ENCODE results near the gene GUCY1B1. TPM values are rescaled to one million over a fixed set of nuclear protein-coding genes. Genes with fewer than 3 reads are reported as not detected.

The GUCY1B1 gene
- total RNA-seq, 1 donor from 2014 or later, result 13.2 TPM

DNA sequence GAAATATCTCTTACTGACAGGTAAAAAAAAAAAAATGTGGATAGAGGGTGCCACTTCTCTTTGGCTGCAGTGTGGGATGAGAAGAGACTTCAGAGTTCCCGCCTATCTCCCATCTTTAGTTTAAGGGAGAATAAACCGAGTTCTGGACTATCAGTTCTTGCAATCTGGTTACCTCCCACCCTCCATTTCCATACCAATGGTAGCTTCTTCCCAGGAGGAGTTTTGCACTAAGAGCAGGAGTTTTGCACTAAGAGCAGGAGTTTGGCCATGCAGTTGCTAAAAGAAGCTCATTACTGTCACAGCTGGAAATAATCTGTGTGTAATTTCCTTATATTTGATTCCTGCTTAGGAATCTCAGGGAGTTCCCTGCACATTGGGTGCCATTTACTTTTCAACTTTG, 10.8 kb upstream of the GUCY1B1 start:
- no peaks in the 10 kb centered on the region for H3K9me3 Mint-ChIP-seq (ENCODE audit: unreplicated experiment)
- H3K36me3 Mint-ChIP-seq (ENCODE audit: unreplicated experiment), result no peaks in the 10 kb centered on the region
- H3K4me1 Mint-ChIP-seq (ENCODE audit: unreplicated experiment), result peaks cover 2% of the 10 kb centered on the region
- no peak overlapping the region for H3K4me3 Mint-ChIP-seq (ENCODE audit: unreplicated experiment)
- TF ChIP-seq, protein P1, sequence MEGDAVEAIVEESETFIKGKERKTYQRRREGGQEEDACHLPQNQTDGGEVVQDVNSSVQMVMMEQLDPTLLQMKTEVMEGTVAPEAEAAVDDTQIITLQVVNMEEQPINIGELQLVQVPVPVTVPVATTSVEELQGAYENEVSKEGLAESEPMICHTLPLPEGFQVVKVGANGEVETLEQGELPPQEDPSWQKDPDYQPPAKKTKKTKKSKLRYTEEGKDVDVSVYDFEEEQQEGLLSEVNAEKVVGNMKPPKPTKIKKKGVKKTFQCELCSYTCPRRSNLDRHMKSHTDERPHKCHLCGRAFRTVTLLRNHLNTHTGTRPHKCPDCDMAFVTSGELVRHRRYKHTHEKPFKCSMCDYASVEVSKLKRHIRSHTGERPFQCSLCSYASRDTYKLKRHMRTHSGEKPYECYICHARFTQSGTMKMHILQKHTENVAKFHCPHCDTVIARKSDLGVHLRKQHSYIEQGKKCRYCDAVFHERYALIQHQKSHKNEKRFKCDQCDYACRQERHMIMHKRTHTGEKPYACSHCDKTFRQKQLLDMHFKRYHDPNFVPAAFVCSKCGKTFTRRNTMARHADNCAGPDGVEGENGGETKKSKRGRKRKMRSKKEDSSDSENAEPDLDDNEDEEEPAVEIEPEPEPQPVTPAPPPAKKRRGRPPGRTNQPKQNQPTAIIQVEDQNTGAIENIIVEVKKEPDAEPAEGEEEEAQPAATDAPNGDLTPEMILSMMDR (IDR thresholded peaks at IDR 0.05), result no peak
- H3K27me3 Mint-ChIP-seq (ENCODE audit: unreplicated experiment), result no peaks in the 10 kb centered on the region
- H3K27ac Mint-ChIP-seq (ENCODE audit: unreplicated experiment), result no peak overlapping the region
- DNase-seq (ENCODE audit: extremely low spot score, unreplicated experiment), result no peak

DNA sequence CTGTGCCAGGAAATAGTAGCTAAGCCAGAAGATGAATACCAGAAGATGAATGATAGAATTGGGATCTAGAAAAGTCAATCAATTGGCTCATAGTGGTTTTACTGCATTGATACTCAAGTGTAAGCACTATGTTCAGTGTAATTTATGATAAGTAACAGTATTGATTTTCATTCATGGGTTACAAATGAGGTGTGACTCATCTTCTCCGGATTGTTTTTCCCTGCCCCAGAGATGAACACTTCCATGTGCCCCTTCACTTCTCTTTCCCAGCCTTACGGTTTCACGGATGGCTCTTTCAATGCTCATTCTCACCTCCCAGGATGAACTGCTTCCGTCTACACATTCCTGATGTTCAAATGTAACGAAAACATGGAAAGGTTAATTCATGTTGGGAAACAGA, 9.8 kb upstream of the GUCY1B1 start:
- H3K4me3 Mint-ChIP-seq (ENCODE audit: unreplicated experiment), result no peak overlapping the region
- TF ChIP-seq, protein P1 (IDR thresholded peaks at IDR 0.05), result no peak
- no peaks in the 10 kb centered on the region for H3K36me3 Mint-ChIP-seq (ENCODE audit: unreplicated experiment)
- peaks cover 2% of the 10 kb centered on the region for H3K4me1 Mint-ChIP-seq (ENCODE audit: unreplicated experiment)
- no peak for DNase-seq (ENCODE audit: extremely low spot score, unreplicated experiment)
- H3K27me3 Mint-ChIP-seq (ENCODE audit: unreplicated experiment), result no peaks in the 10 kb centered on the region
- H3K9me3 Mint-ChIP-seq (ENCODE audit: unreplicated experiment), result no peaks in the 10 kb centered on the region
- no peak overlapping the region for H3K27ac Mint-ChIP-seq (ENCODE audit: unreplicated experiment)

DNA sequence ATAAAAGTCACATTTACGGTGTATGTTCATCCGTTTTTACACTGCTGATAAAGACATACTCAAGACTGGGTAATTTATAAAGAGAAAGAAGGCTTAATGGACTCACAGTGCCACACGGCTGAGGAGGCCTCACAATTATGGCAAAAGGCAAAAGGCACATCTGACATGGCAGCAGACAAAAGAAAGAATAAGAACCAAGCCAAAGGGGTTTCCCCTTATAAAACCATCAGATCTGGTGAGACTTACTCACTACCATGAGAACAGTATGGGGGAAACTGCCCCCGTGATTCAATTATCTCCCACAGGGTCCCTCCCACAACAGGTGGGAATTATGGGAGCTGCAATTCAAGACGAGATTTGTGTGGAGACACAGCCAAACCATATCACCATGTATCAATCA, 7.3 kb upstream of the GUCY1B1 start:
- H3K27me3 Mint-ChIP-seq (ENCODE audit: unreplicated experiment), result no peaks in the 10 kb centered on the region
- H3K36me3 Mint-ChIP-seq (ENCODE audit: unreplicated experiment), result no peaks in the 10 kb centered on the region
- no peak overlapping the region for H3K27ac Mint-ChIP-seq (ENCODE audit: unreplicated experiment)
- peaks cover 2% of the 10 kb centered on the region for H3K4me1 Mint-ChIP-seq (ENCODE audit: unreplicated experiment)
- no peak overlapping the region for H3K4me3 Mint-ChIP-seq (ENCODE audit: unreplicated experiment)
- no peak for DNase-seq (ENCODE audit: extremely low spot score, unreplicated experiment)
- TF ChIP-seq, protein P1 (IDR thresholded peaks at IDR 0.05), result no peak
- no peaks in the 10 kb centered on the region for H3K9me3 Mint-ChIP-seq (ENCODE audit: unreplicated experiment)

DNA sequence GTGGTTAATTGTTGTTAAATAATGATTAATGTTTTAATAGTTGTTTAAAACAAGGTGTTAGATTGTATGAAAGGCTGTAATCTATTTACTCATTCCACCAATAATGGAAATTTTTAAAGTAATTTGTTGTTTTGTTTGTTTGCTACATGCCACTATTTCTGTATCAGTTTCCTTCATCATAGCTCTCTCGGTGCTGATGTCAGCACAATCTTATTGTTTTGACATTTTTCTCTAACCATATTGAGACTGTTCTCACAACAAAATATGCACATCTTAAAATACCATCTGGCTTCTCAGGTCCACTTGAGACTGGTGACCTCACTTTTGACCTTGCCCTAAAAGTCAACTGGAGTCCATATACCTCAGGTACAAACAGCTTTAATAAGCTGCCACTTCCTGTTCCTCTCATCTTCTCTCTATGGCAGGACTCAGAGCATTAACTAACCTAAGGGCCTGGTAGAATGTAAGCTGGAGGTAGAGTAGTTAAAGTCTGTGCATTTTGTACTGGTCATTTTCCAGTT, 1.0 kb upstream of the GUCY1B1 start:
- H3K36me3 Mint-ChIP-seq (ENCODE audit: unreplicated experiment), result no peaks in the 10 kb centered on the region
- H3K27me3 Mint-ChIP-seq (ENCODE audit: unreplicated experiment), result no peaks in the 10 kb centered on the region
- peaks cover 26% of the 10 kb centered on the region for H3K4me1 Mint-ChIP-seq (ENCODE audit: unreplicated experiment)
- H3K9me3 Mint-ChIP-seq (ENCODE audit: unreplicated experiment), result no peaks in the 10 kb centered on the region
- H3K4me3 Mint-ChIP-seq (ENCODE audit: unreplicated experiment), result no peak overlapping the region
- TF ChIP-seq, protein P1 (IDR thresholded peaks at IDR 0.05), result no peak
- H3K27ac Mint-ChIP-seq (ENCODE audit: unreplicated experiment), result no peak overlapping the region
- DNase-seq (ENCODE audit: extremely low spot score, unreplicated experiment), result no peak

DNA sequence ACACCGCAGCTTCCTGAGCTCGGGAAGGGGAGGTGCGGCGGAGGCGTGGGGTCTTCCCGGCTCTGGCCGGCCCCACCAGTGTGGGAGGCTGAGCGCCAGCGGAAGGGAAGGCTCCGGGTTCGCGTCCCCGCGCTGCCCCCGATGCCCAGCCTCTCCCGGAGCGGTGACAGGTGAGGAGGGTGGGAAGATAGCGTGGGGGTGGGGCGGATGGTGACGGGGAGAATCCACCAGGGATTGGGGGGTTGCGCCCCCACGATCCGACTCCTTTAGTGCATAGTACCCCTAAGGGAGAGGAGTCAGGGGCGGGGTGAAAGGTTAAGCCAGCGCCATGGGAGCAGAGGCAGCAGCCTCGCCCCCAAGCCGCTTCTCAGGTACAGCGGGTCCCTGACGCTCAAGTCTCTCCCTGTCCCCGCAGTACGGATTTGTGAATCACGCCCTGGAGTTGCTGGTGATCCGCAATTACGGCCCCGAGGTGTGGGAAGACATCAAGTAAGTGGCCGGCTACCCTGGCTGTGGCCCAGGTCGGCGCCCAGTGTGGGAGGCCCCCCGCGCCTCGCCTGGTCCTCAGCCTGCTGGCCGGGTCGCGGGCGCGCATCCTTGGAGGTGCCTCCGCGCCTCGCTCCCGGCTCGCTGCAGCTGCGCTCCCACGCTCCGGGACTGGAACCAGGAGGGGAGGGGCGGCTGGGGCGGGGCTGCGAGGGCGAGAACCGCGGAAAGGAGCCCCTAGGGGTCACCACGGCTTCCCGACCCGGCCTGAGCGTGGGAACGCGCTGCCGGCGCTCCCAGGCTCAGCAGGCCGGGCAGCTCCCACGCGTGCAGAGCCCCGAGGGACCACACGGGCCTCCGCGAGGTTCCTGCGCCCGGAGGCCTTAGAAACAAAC, 791 bp downstream of the GUCY1B1 start:
- peaks cover 38% of the 10 kb centered on the region for H3K4me1 Mint-ChIP-seq (ENCODE audit: unreplicated experiment)
- H3K9me3 Mint-ChIP-seq (ENCODE audit: unreplicated experiment), result no peaks in the 10 kb centered on the region
- H3K4me3 Mint-ChIP-seq (ENCODE audit: unreplicated experiment), result peak overlapping the region; percentile 74
- DNase-seq (ENCODE audit: extremely low spot score, unreplicated experiment), result peak; percentile 84
- peaks cover 3% of the 10 kb centered on the region for H3K36me3 Mint-ChIP-seq (ENCODE audit: unreplicated experiment)
- no peak overlapping the region for H3K27ac Mint-ChIP-seq (ENCODE audit: unreplicated experiment)
- H3K27me3 Mint-ChIP-seq (ENCODE audit: unreplicated experiment), result no peaks in the 10 kb centered on the region
- TF ChIP-seq, protein P1 (IDR thresholded peaks at IDR 0.05), result no peak
